Pancreas (tissue), 10 donors: Measurements from ENCODE around the gene DPEP3. TPM values are rescaled to one million over a fixed set of nuclear protein-coding genes. Genes with fewer than 3 reads are reported as not detected.
A peak's percentile ranks its signal among the peaks of the same experiment; 100 is the strongest.
"Not testable (repeated sequence)": the region's sequence is repeated elsewhere in the genome, so short reads cannot be mapped to it uniquely, and the experiment has no call there.

ENCODE experiments used
- ATAC-seq, 4 donors: fragments of 200-7000 bp; cut with Tn5 transposase; one replicate each; pipeline versions ENCODE4 v1.8.0 to v1.9.1; 2020; ENCODE audit warnings: mild to moderate bottlenecking in 4 of 4, moderate library complexity in 4 of 4
- DNase-seq, 6 donors: peaks; one replicate each; pipeline ENCODE4 v3.0.0-alpha.2; 2020
- FAIRE-seq: peaks from 2 replicates; lab custom pipeline; 2012; peaks lifted over from hg19 to GRCh38; lab: Jason Lieb, UNC
- H3K27ac ChIP-seq, 4 donors: fragments of 200-600 bp; sonication (generic); 1 replicate in 3 of 4; 2 replicates in 1 of 4; pipeline versions ENCODE4 v1.5.0 to v1.8.0; 2020
- H3K27me3 ChIP-seq, 4 donors: fragments of 200-600 bp; one replicate each; pipeline ENCODE4 v1.8.0; 2021
- H3K36me3 ChIP-seq, 3 donors: fragments of 200-600 bp; sonication (generic) in 1 of 3; one replicate each; pipeline versions ENCODE4 v1.5.0 to v1.8.0; 2020 to 2021
- H3K4me1 ChIP-seq, 3 donors: fragments of 200-600 bp; one replicate each; pipeline ENCODE4 v1.8.0; 2021
- H3K4me3 ChIP-seq, 4 donors: fragments of 200-600 bp; sonication (generic) in 2 of 4; one replicate each; pipeline versions ENCODE4 v1.5.0 to v1.8.0; 2020 to 2021
- H3K9me3 ChIP-seq, 4 donors: fragments of 200-600 bp; one replicate each; pipeline ENCODE4 v1.8.0; 2021
- CTCF ChIP-seq, 4 donors: fragments of 200-600 bp; sonication (generic) in 3 of 4; IDR thresholded peaks; one replicate each; pipeline versions ENCODE4 v1.5.0 to v1.8.0; 2021; ENCODE audit warnings: antibody characterized with exemption in 4 of 4
- WGBS, 2 donors: extraction: QIAGEN DNeasy Blood & Tissue Kit; methylation state at CpG; one replicate each; pipeline ENCODE4 v1.1.7; 2013; 5-methylcytosine and 5-hydroxymethylcytosine counted together
- intact Hi-C, 3 donors: fragments of 100-400 bp; cut with DNase I; formaldehyde crosslinking; loops; one replicate each; pipeline versions ENCODE4 v1.11.1 to v1.14.2; 2022
- polyA plus RNA-seq, 2 donors: library from polyadenylated mRNA; stranded (reverse); fragments of 200-250 nt; gene quantifications; one replicate each; pipeline ENCODE4 v1.2.3, GENCODE V29; 2013
- total RNA-seq, 6 donors: library from RNA; stranded (reverse); fragmentation: NEBNext Ultra II Directional in 4 of 6; extraction: Animal tissue kit (Norgen Biotek cat#: 25700) in 4 of 6; gene quantifications; one replicate each; pipeline versions ENCODE4 v1.2.1 to v1.2.4, GENCODE V29; 2021 to 2023
- donor health status: healthy with polysubstance abuse.
- donor health status: DM: no; HTN: no; CAD: no; lungs with moderate emphysema.
- donor health status: DM: no; HTN: no; CAD: no.
- donor health status: control.
- donor health status: control.
- donor health status: Bipolar disorder and iron deficiency.
- donor health status: DM: yes; HTN: yes; CAD: no.
- donor health status: DM: no; HTN: no; CAD: no.
- donor health status: DM: no; HTN: no; CAD: no.
- donor health status: DM: yes; HTN: yes; CAD: no.

The DPEP3 gene
- total and polyA plus RNA-seq, 8 donors, result 0.09 to 0.12 TPM; not detected in 6

DNA sequence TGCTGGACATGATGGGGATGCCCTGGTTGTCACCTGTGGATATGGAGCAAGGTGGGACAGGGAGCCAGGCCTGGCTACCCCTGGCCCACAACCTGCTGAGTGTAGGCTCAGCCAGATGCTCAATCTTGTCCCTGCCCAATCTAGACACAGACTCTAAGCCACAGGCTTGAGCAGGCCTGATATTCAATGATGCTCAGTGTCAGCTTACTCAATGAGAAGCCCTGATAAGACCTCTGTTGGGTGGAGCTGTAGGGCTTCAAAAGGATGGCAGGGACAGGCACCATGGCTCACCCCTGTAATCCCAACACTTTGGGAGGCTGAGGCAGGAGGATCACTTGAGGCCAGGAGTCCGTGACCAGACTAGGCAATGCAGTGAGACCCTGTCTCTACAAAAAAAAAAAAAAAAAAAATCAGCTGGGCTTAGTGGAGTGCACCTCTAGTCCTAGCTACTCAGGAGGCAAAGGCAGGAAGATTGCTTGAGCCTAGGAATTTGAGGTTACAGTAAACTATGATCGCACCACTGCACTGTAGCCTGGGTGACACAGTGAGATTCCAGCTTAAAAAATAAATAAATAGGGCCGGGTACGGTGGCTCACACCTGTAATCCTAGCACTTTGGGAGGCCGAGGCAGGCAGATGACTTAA lies 39.7 kb downstream of the DPEP3 start:
- Histone ChIP-seq H3K27me3 (no peaks in the 10 kb centered on the region), H3K9me3 (no peaks in the 10 kb centered on the region), H3K27ac (no peak overlapping the region), H3K4me3 (no peak overlapping the region), H3K4me1 (peaks cover 0 to 7% (median 0%) of the 10 kb centered on the region in 3 donors), H3K36me3 (peaks cover 0 to 14% (median 4%) of the 10 kb centered on the region in 3 donors)
- ATAC-seq, result no peak
- WGBS, 2 donors, result 95 to 99% methylated on average over 5 of the region's 5 CpGs
- no peak for FAIRE-seq
- DNase-seq, result no peak
- intact Hi-C loops, result no loop called here
- TF ChIP-seq CTCF (IDR thresholded peaks at IDR 0.05), result no peak

DNA sequence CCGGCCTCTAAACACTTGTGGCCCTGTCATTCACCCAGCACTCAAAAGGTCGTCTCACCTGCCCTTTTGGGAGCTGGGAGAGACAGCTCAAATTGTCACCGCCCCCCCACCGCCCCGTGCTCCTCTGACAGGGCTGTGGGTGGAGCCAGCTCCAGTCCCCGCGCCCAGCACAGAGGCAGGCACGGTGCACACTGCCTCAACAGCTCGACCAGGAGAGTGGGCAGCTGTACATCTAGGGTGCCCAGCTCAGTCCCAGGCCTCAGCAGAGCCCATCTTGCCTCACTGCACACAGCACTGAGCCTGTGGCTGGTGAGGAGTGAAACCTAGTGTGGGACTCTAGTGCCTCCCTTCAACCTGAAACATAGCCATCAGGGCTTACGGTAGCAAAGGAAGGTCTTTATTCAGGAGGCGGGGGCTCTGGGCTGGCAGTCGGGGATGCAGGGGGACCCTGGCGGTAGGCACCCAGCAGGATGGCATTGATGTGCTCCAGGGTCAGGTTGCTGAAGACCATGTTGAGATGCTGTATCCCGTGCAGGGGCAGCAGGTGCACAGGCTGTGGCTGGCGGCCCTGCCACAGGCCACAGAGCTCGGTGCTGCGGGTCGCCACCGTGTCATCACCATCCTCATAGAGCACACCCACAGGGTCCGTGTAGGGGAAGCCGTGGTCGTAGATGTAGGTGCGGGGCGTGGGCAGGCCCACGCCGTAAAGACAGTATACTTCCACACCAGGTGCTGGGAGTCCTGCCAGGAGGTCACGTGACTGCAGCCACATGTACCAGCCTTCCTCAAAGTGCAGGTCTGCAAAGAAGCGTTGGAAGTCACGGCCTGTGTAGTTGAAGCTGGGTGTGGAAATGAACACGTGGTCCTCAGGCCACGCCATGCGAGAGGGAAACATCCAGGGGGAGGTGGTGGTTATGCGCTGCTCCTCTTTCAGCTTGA lies 40.5 kb downstream of the DPEP3 start:
- Histone ChIP-seq H3K36me3 (peaks cover 0 to 6% (median 0%) of the 10 kb centered on the region in 3 donors), H3K4me3 (no peak overlapping the region), H3K27me3 (no peaks in the 10 kb centered on the region), H3K9me3 (no peaks in the 10 kb centered on the region), H3K4me1 (peaks cover 0 to 12% (median 0%) of the 10 kb centered on the region in 3 donors), H3K27ac (no peak overlapping the region)
- intact Hi-C loops, result loop anchor here in 1 of 3 donors (10.0 kb wide), 1 partner anchor 415 kb away; the partner anchor contains the start of gene RIPOR1
- FAIRE-seq (no peak), ATAC-seq (no peak), DNase-seq (peak in 5 of 6 donors; percentile 44 to 84 (median 56))
- TF ChIP-seq CTCF (IDR thresholded peaks at IDR 0.05), result no peak
- WGBS, 2 donors, result 76% methylated on average over 33 of the region's 33 CpGs

- not testable (repeated sequence) for FAIRE-seq, H3K27ac ChIP-seq, H3K9me3 ChIP-seq, ATAC-seq, H3K4me3 ChIP-seq, H3K27me3 ChIP-seq, H3K36me3 ChIP-seq, DNase-seq
- peaks cover 0 to 20% (median 0%) of the 10 kb centered on the region in 3 donors for H3K4me1 ChIP-seq
- 92 to 97% methylated on average over 5 of the region's 5 CpGs for WGBS, 2 donors
- intact Hi-C loops, result loop anchor here in 1 of 3 donors (10.0 kb wide), 1 partner anchor 413 kb away; the partner anchor contains the start of gene RIPOR1
These were observed 42.6 kb downstream of the DPEP3 start for GRCh38 chr16:67937713-67938112.

- no peak for DNase-seq
- ATAC-seq, result no peak
- Histone ChIP-seq H3K4me3 (peak overlapping the region; percentile 80 to 94 (median 91)), H3K36me3 (no peaks in the 10 kb centered on the region), H3K9me3 (no peaks in the 10 kb centered on the region), H3K4me1 (peaks cover 0 to 20% (median 4%) of the 10 kb centered on the region in 3 donors), H3K27ac (peak overlapping the region; percentile 81 to 95 (median 87)), H3K27me3 (no peaks in the 10 kb centered on the region)
- FAIRE-seq, result no peak
- intact Hi-C loops, result loop anchor here in 1 of 3 donors (10.0 kb wide), 1 partner anchor 412 kb away; the partner anchor contains the start of gene RIPOR1
- WGBS, 2 donors, result 44 to 45% methylated on average over 6 of the region's 6 CpGs
- TF ChIP-seq CTCF (IDR thresholded peaks at IDR 0.05), result no peak
These were observed 43.3 kb downstream of the DPEP3 start for GRCh38 chr16:67936880-67937605.
